ENCODE results near the gene CHRNA9.
"Not testable (repeated sequence)": the region's sequence is repeated elsewhere in the genome, so short reads cannot be mapped to it uniquely, and the experiment has no call there.

CHRNA9 gene

DNA sequence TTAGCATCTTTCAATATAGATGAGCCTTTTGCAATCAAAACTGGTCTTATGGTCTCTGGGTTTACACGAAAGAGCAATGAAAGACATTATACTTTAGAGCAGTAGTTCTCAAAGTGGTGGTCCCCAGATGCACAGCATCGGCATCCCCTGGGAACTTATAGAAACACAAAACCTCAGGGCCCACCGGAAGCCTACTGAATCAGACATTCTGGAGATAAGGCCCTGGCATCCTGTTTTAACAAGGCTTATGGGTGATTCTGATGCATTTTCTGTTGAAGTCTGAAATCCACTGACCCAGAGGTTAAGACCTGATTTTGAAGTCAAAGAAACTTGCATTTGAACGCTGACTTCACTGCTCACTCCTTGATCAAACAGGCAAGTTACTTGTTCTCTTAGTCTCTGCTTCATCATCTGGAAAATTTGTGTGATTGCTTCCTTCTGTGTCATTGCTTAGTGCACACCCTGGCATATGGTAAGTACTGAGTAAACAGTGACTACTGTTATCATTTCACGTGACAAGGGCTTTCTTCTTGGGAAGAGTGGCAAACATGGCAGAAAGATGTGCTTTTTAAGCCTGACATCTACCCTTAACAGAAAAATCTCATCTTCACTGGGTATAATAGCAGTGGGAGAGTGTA is 14.5 kb downstream of the CHRNA9 start:
- no peak for DNase-seq

DNA sequence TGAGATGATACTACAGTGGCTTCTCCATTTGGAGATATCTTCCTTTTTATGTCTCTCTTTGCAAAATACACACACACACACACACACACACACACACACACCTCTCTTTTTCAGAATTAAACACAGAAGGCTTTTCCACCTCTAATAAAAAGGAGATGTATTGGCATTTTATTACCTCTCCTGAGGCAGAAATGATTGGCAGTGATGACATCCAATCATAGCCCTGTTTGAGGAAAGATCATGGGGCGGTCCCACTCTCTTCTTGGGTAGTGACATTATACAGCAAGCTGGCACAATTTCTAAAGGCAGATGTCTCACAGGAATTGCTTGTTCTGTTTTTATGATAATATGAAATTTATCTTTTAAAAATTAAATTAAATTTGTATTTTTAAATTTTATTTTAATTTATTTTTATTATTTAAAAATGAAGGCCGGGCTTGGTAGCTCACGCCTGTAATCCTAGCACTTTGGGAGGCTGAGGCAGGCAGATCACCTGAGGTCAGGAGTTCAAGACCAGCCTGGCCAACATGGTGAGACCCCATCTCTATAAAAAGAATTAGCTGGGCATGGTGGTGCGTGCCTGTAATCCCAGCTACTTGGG is 15.6 kb downstream of the CHRNA9 start:
- DNase-seq: no peak

DNA sequence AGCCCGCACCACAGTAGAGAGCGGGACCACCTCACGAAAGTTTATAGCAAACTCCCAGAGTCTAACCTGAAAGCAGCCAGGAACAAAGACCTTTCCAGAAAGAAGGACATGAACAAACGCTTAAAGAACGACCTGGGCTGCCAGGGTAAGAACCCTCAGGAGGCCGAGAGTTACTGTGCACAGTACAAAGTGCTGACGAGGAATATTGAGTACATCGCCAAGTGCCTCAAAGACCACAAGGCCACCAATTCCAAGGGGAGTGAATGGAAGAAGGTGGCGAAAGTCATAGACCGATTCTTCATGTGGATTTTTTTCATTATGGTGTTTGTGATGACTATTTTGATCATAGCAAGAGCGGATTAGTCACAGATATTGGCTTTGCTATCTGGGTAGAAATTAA is 19.0 kb downstream of the CHRNA9 start:
- no peak for DNase-seq

DNA sequence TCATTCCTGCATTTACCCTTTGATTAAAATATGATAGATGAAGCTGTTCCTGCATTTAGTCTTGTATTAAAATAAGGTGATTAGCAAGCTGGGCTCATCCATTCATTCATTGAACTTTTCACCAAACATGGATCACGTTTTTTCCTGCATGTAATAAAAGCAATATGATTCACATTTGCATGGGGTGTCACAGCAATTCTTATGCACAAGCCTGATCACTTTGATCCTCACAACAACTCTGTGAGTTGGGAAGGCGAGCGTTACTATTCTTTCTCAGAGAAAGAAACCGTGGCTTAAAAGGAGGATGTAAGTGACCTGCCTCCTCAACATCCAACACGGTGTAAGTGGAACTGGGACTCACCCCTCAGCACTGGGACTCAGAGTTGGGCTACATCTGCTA is 20.0 kb downstream of the CHRNA9 start:
- DNase-seq: no peak

DNA sequence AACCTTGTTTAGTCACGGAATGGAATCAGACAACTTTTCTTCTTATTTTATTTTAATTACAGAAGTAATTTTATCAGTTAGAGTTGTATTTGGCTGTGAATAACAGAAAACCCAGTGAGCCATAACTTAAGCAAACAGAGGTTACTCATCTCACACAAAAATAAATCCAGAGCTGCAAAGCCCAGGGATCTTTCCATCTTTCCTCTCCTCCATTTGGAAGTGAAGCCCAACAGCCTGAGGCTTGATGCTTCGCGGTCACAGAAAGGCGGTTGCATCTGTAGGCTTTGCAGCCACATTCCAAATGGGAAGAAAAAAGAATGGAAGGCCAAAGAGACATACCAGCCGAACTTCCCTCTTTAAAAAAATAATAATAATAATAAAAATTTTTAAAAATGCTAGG is 22.6 kb downstream of the CHRNA9 start:
- DNase-seq: no peak

DNA sequence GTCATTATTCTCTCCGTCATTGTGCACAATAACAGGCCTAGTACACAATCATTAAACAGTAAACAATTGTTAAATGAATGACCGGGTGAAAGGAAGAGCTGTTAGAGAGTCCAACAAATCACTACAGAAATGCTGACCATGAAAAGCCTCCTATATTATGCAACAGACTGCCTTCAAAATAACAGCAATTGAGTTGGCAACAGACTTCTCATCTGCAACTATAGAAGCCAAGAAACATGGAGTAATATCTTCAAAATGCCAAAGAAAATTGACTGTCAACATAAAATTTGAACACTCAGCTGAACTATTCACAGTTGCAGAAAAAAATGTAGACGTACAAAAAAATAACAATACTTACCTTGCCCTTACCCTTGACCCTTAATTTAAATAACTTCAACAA is 26.2 kb downstream of the CHRNA9 start:
- no peak for DNase-seq

DNA sequence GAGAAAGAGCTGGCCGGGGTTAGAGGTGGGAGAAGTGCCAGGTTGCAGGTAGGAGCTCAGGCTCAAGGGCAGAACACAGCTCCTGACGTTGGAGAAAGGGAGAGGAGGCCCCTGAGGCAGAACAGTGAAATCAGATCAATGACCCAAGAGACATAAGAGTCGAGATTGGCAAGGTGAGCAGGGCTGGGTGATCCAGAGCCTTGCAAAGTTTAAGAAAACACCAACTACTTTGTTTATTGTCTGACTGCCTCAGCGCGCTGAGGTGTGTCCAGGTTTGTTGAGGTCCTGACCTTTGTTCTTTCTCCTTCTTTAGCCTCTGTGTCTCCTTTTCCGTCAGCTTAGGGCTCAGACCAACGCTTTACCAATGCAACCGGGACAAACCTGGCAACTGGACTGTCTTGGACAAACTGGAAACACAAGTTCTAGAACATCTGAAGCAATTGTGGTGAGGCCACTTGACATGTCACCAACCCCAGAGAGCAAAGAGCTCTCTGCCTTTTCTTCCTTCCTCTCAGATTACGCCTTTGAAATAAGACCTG is 28.3 kb downstream of the CHRNA9 start:
- no peak for DNase-seq

DNA sequence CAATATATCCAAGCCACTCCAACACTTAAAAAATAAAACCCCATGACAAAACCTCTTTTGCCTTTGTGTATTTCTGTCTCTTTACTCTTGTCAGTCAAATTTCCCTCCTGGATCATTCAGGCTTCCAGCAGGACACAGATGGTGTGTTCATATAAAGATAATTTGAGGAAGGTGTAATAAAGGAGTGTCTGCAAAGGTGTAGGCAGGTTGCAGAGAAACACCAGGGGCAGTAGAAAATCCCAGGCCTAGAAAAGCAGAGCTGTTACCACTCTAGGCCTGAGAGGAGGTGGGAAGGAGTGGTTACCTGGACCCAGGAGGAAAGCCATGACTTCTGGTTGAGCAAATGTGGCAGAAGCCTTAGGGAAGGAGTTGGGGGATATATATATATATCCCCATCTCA is 28.8 kb downstream of the CHRNA9 start:
- DNase-seq: no peak

DNA sequence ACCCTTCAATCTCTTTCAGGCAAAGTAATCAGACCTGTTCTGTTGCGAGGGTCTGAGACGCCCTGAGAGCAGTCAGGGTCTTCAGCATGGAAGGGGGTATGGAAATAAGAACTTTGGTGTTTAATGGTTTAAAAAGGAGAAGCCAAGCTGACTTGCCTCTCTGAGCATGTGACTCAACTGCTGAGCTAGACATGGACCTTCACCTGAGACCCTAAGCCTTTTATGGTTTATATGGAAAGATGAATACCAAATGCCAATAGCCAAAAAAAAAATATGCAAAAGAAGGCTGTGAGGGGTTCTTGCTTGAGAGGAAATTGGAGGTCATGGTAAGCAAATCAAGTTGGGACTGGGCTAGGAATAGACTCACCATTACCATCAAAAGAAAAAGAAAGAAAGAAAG is 30.6 kb downstream of the CHRNA9 start:
- DNase-seq: no peak

DNA sequence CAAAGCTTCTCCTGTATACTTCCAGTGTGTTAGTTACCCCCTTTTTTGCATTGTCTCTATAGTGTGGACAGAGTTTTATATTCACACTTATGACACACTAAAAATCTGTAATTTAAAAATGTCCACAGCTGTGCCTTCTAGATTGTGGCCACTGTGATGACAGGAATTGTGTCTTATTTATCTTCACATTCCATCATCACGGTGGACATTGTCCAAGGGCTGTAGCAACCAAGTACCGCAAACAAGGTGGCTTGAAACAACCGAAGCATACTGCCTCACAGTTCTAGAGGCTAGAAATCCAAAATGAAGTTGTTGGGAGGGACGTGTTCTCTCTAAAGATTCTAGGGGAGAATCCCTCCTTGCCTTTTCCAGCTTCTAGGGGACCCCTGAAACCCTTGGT is 32.3 kb downstream of the CHRNA9 start:
- no peak for DNase-seq

DNA sequence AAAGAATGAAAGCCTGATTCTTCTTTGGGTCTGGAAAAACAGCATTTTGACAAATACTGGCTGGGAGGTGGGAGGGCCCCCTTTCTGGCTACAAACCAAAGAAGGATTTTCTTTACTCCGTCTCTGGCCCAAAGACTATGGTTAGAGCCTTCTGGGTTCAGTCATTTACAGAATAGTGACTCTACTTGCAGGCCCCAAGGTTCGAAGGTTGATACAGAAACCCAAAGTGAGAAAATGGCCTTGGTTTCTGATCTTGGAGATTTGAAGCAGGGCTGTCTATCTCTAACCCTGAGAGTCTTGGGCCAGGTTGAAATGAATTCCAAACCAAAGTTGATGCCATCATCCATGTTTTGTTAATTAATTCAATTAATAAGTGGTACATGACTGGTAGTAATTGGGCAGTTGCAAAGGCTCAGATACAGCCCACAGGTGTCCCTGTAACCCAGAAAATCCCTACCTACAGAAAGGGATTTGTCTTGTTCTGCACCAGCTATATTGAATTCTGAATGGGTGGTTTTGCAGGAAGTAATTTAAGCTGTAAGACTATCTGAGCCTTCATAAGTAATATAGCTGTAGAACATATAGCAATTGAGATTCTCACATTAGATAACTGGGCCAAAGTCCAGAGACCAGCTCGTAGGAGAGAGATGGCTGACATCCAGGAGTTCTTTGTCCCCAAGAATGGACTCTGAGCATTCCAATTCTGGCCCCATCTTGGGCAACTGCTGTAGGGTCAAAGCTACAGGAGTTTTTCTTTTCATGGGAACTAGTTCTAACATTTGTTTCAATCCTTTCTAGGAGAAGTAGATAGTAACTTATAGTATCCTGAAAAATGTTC is 34.5 kb downstream of the CHRNA9 start:
- no peak for DNase-seq

DNA sequence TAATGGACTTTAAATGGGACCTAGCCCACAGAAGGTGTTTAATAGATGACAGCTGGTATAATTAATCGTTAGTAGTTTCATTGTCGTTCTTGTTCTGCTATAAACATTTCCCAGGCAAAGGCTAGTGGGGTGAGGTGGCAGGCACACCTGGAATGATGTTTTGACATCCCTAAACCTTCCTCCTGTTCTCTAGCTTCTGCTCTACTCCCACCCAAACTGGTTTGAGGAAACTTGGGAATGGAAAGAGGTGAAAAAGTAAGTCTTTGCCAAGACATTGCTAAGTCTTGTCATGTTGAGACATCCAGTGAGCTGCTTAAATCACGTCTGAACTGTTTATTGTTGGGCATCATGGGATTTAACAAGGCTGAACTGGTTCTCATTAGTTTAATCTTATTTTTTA is 37.5 kb downstream of the CHRNA9 start:
- DNase-seq: no peak

DNA sequence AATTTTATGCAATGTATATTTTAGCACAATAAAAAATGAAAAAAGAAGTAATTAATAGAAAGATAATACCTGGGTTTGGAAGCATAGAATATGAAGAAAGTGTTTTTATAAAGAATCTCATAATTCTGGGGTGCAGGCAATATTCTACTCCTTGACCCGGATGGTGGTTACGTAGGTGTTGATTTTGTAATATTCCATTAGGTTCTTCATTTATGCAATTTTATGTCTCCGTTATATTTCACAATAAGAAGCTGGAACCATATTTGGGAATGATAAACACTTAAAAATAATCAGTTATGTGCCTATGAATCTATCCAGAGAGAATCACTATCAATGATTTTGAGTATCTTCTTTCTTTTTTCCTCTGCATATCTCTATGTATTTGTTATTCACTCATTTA is 38.5 kb downstream of the CHRNA9 start:
- DNase-seq: no peak

DNA sequence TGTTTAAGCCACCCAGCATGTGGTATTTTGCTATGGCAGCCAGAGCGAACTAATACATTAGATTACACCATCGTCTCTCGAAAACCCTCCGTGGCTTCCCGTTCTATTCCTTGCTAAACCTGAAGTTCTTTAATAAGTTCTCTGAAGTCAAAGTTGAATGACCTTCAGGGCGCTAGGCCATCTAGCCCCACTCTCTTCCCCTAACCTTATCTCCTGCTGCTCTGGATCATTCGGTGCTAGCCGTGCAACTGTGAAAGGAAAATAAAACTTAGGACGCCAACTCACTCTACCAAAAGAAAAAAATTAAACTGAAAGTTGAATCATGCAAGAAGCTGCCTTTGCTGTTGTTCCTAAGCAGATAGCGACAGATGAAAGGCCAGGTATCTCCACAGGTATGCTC is 40.0 kb downstream of the CHRNA9 start:
- no peak for DNase-seq

DNA sequence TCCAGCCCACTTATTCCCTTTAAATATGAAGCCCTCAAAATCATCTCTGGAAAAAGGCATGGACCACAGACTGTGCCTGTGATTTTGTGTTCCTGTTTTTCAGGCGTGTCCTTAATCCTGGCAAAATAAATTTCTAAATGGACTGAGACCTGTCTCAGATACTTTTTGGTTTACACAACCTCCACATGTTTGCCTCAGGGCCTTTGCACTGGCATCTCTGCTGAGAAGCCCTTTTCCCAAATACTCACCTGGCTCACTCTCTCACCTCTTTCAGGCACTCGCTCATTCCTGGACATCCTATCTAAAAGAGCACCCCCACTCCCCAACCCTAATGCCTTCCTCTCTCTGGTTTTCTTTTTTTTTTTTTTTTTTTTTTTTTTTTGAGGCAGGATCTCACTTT is 40.5 kb downstream of the CHRNA9 start:
- DNase-seq: no peak

DNA sequence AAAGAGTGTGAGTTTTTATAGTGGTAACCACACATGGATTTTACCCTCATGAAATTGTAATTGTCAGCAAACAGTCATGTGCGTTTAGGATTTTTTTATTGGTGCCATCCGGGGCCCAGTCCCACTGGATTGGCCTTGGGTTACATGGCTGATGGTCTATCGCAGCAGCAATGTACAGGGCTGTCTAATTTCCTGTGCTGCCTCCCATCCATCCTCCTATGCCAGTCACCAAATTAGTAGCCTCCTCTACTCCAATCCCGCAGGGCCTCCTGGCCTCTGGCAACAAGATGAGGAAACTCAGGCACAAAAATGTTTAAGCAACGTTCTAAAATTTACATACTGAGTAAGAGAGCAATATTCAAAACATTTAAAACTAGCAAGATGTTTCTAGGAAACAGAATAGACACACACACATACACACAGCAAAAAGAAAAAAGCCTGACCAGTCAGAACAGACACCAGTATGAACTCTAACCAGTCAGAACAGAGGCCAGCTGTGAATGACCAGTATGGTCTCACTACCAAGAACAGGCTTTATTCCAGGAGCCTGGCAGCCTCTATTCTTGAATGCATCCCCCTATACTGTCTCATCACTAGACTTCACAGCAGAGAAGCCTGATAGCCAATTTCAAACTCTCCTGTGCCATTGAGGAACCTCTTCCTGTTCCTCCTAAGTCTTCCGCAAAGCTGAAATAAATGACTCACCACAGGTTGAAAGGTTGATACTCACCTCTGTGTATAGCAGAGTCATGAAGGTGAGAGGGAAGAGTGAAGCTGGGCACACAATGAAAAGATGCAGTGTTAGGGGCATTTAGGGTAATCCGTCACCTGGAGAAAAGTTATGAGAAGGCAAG is 42.6 kb downstream of the CHRNA9 start:
- no peak for DNase-seq

DNA sequence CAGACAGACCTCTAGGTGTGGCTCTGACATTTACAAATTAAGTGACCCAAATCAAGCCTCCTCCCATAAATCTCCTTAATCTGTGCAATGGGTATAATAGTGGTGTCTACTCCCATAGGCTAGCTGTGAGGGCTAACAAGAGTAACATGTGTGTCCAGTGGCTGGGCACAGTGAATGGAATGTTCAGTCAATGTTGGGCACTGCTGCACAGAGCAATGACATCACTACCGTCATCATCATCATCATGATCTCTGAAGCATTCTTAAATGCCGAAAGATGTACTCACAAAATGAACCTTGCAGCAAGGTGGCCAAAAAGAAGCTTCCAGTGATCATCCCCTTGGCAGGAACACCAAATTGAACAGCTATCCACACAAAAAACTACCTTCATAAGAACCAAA is 43.5 kb downstream of the CHRNA9 start:
- no peak for DNase-seq

DNA sequence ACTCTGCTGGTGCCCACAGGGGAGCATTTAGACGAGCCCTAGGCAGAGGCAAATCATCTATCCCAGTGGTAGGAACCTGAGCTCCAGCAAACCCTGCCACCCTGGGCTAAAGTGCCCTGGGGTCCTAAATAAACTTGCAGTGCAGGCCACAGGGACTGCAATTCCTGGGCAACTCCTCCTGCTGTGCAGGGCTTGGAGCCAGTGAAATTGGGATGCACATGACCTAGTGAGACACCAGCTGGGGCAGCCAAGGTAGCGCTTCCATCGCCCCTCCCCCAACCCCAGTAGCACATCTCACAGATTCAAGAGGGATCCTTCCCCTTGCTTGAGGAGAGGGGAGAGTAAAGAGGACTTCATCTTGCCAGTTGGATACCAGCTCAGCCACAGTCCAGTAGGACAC is 44.1 kb downstream of the CHRNA9 start:
- no peak for DNase-seq

DNA sequence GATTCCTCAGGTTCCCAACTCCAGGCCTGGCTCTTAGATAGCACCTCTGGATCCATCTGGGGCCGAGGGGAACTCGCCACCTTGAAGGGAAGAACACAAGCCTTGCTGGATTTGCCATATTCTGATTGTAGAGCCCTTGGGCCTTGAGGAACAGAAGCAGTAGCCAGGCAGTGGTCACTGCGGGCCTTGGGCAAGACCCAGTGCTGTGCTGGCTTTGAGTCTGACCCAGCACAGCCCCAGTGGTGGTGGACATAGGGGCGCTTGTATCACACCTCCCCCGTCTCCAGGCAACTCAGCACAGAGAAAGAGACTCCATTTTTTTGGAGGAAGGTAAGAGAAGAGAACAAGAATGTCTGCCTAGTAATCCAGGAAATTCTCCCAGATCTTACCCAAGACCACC is 45.5 kb downstream of the CHRNA9 start:
- no peak for DNase-seq

DNA sequence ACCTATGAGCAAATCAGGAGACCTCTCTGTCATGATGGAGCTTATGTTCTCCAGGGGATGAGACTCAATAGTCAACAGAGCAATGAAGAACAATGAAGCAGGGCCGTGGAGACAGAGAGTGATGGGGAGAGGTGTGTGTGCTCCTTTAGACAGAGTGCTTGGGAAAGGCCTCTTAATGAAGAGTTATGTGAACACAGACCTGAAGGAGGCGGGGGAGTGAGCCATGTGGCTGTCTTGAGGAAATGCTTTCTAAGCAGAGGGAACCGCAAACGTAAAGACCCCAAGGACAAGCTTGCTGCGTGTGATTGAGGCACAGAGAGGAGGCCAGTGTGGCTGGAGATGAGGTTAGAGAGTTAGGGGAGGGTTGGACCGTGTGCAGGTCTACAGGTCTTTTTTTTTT is 53.1 kb downstream of the CHRNA9 start:
- DNase-seq: no peak

DNA sequence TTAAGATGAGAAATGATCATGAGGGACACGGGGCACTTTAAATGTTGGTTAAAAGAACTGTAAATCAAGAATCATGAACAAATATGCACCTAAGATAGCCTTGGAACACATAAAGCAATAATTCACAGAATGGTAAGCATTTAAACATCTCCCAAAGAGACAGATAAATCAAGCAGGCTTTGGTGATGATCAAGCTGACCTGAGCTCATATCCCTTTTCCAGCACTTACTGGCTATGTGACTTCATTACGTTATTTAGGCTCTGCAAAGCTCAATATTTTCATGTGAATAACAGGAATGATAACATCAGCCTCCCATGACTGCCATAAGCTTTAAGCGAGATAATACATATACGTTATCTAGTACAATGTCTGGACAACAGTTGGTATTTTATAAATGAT is 54.9 kb downstream of the CHRNA9 start:
- no peak for DNase-seq

DNA sequence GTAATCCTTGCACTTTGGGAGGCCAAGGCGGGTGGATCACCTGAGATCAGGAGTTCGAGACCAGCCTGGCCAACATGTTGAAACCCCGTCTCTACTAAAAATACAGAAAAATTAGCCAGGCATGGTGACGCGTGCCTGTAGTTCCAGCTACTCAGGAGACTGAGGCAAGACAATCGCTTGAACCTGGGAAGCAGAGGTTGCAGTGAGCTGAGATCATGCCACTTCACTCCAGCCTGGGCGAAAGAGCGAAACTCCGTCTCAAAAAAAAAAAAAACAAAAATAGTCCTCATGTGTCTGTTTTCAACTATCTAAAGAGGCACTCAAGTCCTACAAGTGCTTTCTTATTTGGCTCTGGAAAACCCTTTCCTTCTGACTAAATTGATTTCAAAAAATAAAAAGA is 57.1 kb downstream of the CHRNA9 start:
- not testable (repeated sequence) for DNase-seq

DNA sequence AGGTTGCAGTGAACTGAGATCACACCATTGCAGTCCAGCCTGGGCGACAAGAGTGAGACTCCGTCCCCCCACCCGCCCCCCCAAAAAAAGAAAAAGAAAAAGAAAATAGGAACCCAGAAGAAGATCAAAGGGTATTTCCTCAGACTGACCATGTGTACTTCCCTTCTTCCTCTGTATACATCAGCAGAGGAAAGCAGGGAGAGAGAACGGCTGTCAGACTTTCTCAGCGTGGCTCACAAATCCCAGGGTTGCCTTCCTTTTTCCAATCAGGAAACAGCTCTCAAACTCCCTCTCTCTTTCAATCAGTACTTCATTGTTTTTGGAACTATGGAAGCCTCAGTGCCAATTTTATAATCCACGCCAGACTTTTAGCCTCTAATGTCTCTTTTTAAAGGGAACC is 59.1 kb downstream of the CHRNA9 start:
- DNase-seq: no peak

Data from stimulated activated naive CD4-positive, alpha-beta T cell (primary cell).